Measurements from ENCODE around the gene LPP.

DNA sequence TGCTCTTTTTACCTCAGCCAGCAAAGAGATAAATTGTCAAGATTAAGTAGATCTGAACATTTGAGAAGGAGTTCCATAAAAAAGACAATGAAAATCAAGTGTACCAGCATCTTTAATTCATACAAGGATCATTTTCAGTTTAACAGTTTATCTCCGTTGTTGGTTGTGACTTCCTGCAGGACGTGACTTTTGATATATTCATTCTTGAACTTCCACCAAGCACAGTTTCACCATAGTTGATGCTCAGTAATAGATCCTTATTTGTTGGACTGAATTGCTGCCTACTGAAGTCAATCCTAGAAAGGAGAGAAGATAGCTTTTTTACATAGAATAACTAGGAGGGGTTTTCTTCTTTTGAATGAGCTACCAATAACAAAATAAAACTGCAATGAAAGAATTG is 408.2 kb downstream of the LPP start:
- TF ChIP-seq EZH2 (IDR thresholded peaks at IDR 0.05) (no peak), POLR2AphosphoS5 (IDR thresholded peaks at IDR 0.05; ENCODE audit: borderline replicate concordance, low read depth, low read length) (no peak)

All from SK-N-MC (cell line).